ENCODE results near the gene NOS3.

NOS3 gene

DNA sequence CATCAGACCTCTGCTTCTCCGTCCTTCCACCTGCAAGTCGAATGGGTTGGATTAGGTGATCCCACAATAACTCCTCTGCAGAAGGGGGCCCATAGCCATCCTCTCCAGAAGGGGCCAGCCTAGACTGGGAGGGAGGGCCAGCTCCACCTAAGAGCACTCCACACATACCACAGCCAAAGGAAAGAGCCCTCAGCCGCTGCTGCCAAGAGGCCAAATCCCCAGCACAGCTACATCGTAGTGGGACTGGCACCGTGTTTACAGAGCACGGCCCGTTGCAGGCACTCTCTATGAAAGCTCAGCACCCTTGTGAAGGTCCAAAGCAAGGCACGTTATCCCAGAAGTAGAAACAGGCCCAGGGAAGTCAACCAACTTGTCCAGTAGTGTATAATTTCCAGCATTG is 18.1 kb upstream of the NOS3 start:
- no peak overlapping the region for H3K4me3 ChIP-seq (ENCODE audit: low read depth in 1 of 2, low read length in 2 of 2)
- H3K4me2 ChIP-seq (ENCODE audit: insufficient read depth, low read length): no peak overlapping the region
- no peaks in the 10 kb centered on the region for H3K79me2 ChIP-seq (ENCODE audit: insufficient read depth, low read length)
- H4K20me1 ChIP-seq (ENCODE audit: insufficient read depth, low read length): peaks cover 31% of the 10 kb centered on the region
- H3K9ac ChIP-seq (ENCODE audit: low read depth, low read length): no peak overlapping the region
- H2AFZ ChIP-seq (ENCODE audit: low read depth, low read length): no peak overlapping the region
- DNase-seq (no peak), ATAC-seq (ENCODE audit: insufficient read depth, low read depth) (no peak)
- TF ChIP-seq, protein P1, sequence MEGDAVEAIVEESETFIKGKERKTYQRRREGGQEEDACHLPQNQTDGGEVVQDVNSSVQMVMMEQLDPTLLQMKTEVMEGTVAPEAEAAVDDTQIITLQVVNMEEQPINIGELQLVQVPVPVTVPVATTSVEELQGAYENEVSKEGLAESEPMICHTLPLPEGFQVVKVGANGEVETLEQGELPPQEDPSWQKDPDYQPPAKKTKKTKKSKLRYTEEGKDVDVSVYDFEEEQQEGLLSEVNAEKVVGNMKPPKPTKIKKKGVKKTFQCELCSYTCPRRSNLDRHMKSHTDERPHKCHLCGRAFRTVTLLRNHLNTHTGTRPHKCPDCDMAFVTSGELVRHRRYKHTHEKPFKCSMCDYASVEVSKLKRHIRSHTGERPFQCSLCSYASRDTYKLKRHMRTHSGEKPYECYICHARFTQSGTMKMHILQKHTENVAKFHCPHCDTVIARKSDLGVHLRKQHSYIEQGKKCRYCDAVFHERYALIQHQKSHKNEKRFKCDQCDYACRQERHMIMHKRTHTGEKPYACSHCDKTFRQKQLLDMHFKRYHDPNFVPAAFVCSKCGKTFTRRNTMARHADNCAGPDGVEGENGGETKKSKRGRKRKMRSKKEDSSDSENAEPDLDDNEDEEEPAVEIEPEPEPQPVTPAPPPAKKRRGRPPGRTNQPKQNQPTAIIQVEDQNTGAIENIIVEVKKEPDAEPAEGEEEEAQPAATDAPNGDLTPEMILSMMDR (IDR thresholded peaks at IDR 0.05; ENCODE audit: borderline replicate concordance, extremely low read depth, low read length, poor library complexity, severe bottlenecking): no peak
- TF ChIP-seq EZH2 (IDR thresholded peaks at IDR 0.05; ENCODE audit: borderline replicate concordance, low read depth, low read length, severe bottlenecking): no peak
- peaks cover 38% of the 10 kb centered on the region for H3K4me1 ChIP-seq (ENCODE audit: insufficient read depth, low read length)
- H3K27ac ChIP-seq (ENCODE audit: low read length): no peak overlapping the region
- peaks cover 11% of the 10 kb centered on the region for H3K27me3 ChIP-seq (ENCODE audit: insufficient read depth, low read length, poor library complexity)
- H3K36me3 ChIP-seq (ENCODE audit: insufficient read depth, low read length): no peaks in the 10 kb centered on the region
- H3K9me3 ChIP-seq (ENCODE audit: insufficient read depth, low read length, severe bottlenecking): no peaks in the 10 kb centered on the region

DNA sequence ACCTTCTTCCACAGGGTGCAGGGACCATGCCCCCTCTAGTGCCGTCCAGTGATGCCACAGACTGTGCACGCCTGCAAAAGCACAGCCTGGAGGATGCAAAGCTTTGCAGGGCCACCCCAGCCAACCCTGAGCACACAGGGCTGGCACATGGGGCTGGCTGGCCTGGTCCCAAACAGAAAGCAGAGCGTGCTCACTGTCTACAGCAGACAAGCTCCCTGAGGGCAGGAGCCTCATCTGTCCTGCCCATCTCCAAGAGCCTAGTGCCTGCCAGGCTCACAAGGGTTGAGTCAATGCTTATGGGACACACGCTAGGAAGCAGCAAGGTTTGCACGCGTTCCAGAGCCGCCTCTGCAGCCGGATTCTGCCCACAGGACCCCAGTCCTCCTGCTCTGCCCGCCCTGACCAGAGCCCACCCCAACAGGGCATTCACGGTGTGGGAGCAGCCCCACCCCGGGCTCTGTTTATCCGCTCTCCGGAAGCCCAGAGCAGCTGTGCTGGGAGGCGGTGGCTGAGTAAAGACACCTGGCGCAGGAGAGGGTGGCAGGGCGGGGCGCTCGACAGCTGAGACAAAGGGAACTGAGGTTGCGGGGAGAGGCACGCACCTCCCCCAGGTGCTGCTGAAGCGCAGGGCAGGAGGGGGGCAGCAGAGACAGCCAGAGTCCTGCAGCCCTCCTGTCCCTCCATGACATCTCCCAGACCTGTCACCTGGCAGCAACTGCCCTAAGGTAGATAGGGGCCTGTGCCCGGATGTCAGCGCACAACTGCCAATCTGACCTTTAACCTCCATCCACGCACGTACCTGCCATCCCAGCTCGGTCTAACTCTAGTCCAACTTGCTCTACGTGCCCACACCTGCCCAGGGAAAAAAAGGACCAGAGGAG is 17.0 kb upstream of the NOS3 start:
- no peak overlapping the region for H3K27ac ChIP-seq (ENCODE audit: low read length)
- peak overlapping the region in 1 of 2 experiments; percentile 82; a peak in 2 of 4 replicates for H3K4me3 ChIP-seq (ENCODE audit: low read depth in 1 of 2, low read length in 2 of 2)
- no peak for TF ChIP-seq EZH2 (IDR thresholded peaks at IDR 0.05; ENCODE audit: borderline replicate concordance, low read depth, low read length, severe bottlenecking)
- TF ChIP-seq, protein P1 (IDR thresholded peaks at IDR 0.05; ENCODE audit: borderline replicate concordance, extremely low read depth, low read length, poor library complexity, severe bottlenecking): no peak

DNA sequence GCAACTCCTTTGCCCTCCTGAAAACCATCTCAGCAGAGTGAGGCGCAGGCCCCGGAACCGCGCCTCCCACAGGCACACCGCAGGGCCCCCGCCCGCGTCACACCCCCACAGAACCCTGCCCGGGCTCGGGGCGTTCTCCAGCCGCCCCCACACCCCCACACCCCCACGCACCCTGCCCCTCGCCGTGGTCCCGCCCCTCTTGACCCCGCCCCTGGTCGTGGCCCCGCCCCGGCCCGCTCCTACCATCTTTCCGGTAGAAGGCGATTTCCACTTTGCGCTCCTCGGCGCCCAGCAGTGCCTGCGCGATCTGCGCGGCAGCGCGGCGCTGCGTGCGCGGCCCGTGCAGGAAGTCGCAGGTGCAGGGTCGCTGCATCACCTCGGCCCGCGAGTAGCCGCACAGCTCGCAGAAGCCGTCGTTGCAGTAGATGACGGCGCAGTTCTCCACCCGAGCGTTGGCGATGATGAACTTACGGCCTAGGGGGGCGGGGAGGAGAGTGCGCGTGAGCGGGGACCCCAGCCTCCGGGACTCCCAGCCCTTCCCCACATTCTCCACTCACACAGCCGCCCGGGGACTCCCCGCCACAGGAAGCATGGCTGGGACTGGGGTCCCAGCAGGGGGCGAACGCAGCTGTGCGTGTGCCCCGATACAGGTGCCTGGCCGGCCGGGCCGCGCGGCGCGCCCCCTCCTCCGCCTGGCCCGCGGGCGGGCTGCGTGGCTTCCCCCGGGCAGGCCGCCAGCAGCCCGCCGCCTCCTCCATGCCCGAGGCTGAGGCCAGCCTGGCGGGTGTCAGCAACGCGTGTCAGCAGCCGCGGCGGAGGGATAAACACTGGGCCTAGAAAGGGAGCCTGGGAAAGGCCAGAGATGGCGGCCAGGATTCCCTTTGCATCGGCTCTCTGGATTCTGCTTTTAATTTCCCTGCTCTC is 16.1 kb upstream of the NOS3 start:
- Histone ChIP-seq H4K20me1 (ENCODE audit: insufficient read depth, low read length) (peaks cover 40% of the 10 kb centered on the region), H3K4me1 (ENCODE audit: insufficient read depth, low read length) (peaks cover 50% of the 10 kb centered on the region), H2AFZ (ENCODE audit: low read depth, low read length) (peak overlapping the region; percentile 91), H3K4me3 (ENCODE audit: low read depth in 1 of 2, low read length in 2 of 2) (peak overlapping the region; percentile 40 to 82; a peak in 3 of 4 replicates), H3K27me3 (ENCODE audit: insufficient read depth, low read length, poor library complexity) (peaks cover 24% of the 10 kb centered on the region), H3K27ac (ENCODE audit: low read length) (peak overlapping the region; percentile 65), H3K9me3 (ENCODE audit: insufficient read depth, low read length, severe bottlenecking) (no peaks in the 10 kb centered on the region), H3K79me2 (ENCODE audit: insufficient read depth, low read length) (no peaks in the 10 kb centered on the region), H3K36me3 (ENCODE audit: insufficient read depth, low read length) (no peaks in the 10 kb centered on the region), H3K9ac (ENCODE audit: low read depth, low read length) (peak overlapping the region; percentile 66), H3K4me2 (ENCODE audit: insufficient read depth, low read length) (peak overlapping the region; percentile 100)
- peak; percentile 67 for ATAC-seq (ENCODE audit: insufficient read depth, low read depth)
- TF ChIP-seq, protein P1 (IDR thresholded peaks at IDR 0.05; ENCODE audit: borderline replicate concordance, extremely low read depth, low read length, poor library complexity, severe bottlenecking): peak; percentile 67
- TF ChIP-seq EZH2 (IDR thresholded peaks at IDR 0.05; ENCODE audit: borderline replicate concordance, low read depth, low read length, severe bottlenecking): no peak
- DNase-seq: peak; percentile 84

More for the DNA sequence above, 17.0 kb upstream of the NOS3 start:
- H3K4me2 ChIP-seq (ENCODE audit: insufficient read depth, low read length): peak overlapping the region; percentile 100
- DNase-seq (no peak), ATAC-seq (ENCODE audit: insufficient read depth, low read depth) (no peak)
- H3K4me1 ChIP-seq (ENCODE audit: insufficient read depth, low read length): peaks cover 43% of the 10 kb centered on the region
- no peaks in the 10 kb centered on the region for H3K36me3 ChIP-seq (ENCODE audit: insufficient read depth, low read length)
- H3K9me3 ChIP-seq (ENCODE audit: insufficient read depth, low read length, severe bottlenecking): no peaks in the 10 kb centered on the region
- no peak overlapping the region; the same call in 1 of the 2 replicates for H3K9ac ChIP-seq (ENCODE audit: low read depth, low read length)
- H2AFZ ChIP-seq (ENCODE audit: low read depth, low read length): no peak overlapping the region
- H3K79me2 ChIP-seq (ENCODE audit: insufficient read depth, low read length): no peaks in the 10 kb centered on the region
- H4K20me1 ChIP-seq (ENCODE audit: insufficient read depth, low read length): peaks cover 37% of the 10 kb centered on the region
- peaks cover 16% of the 10 kb centered on the region for H3K27me3 ChIP-seq (ENCODE audit: insufficient read depth, low read length, poor library complexity)

Measured in DND-41 (cell line).